Upper lobe of right lung (tissue), 1 donor: ENCODE measurements around the gene NABP1. TPM values are rescaled to one million over a fixed set of nuclear protein-coding genes. Genes with fewer than 3 reads are reported as not detected.

Source experiments
- ATAC-seq: fragments of 200-7000 bp; cut with Tn5 transposase; one replicate; pipeline ENCODE4 v1.9.1; 2020; ENCODE audit warnings: mild to moderate bottlenecking, moderate library complexity
- DNase-seq: peaks from one replicate; pipeline ENCODE4 v3.0.0-alpha.2; 2020
- H3K27ac ChIP-seq: fragments of 200-600 bp; one replicate; pipeline ENCODE4 v1.8.0; 2022
- H3K27me3 ChIP-seq: fragments of 200-600 bp; one replicate; pipeline ENCODE4 v1.8.0; 2022; ENCODE audit warnings: mild to moderate bottlenecking
- H3K36me3 ChIP-seq: fragments of 200-600 bp; one replicate; pipeline ENCODE4 v1.8.0; 2022
- H3K4me1 ChIP-seq: fragments of 200-600 bp; one replicate; pipeline ENCODE4 v1.8.0; 2022
- H3K4me3 ChIP-seq: fragments of 200-600 bp; one replicate; pipeline ENCODE4 v1.8.0; 2022; ENCODE audit warnings: mild to moderate bottlenecking
- H3K9me3 ChIP-seq: fragments of 200-600 bp; one replicate; pipeline ENCODE4 v1.8.0; 2022
- CTCF ChIP-seq: fragments of 200-600 bp; IDR thresholded peaks from one replicate; pipeline ENCODE4 v1.8.0; 2022; ENCODE audit warnings: antibody characterized with exemption
- intact Hi-C: fragments of 100-400 bp; cut with DNase I; formaldehyde crosslinking; loops from one replicate; pipeline ENCODE4 v1.11.0; 2022
- total RNA-seq: library from RNA; stranded (reverse); fragmentation: NEBNext Ultra II Directional; extraction: Animal tissue kit (Norgen Biotek cat#: 25700); gene quantifications from one replicate; pipeline ENCODE4 v1.2.1, GENCODE V29; 2021
- donor health status: DM: no; HTN: yes; CAD: no; lungs with severe emphysema.

The NABP1 gene
- total RNA-seq, 1 donor from 2014 or later: 50.2 TPM

- H3K9me3 ChIP-seq: no peaks in the 10 kb centered on the region
- H3K27me3 ChIP-seq: no peaks in the 10 kb centered on the region
- H3K4me1 ChIP-seq: peaks cover 21% of the 10 kb centered on the region
- DNase-seq (no peak), ATAC-seq (no peak)
- intact Hi-C loops: no loop called here
- no peak overlapping the region for H3K27ac ChIP-seq
- H3K36me3 ChIP-seq: peaks cover 56% of the 10 kb centered on the region
- no peak for TF ChIP-seq CTCF
- H3K4me3 ChIP-seq: no peak overlapping the region
Observed at GRCh38 chr2:191687867-191688266, 9.9 kb downstream of the NABP1 start.

- intact Hi-C loops: no loop called here
- DNase-seq: no peak
- H3K36me3 ChIP-seq: peaks cover 43% of the 10 kb centered on the region
- peaks cover 21% of the 10 kb centered on the region for H3K4me1 ChIP-seq
- H3K27me3 ChIP-seq: no peaks in the 10 kb centered on the region
- ATAC-seq: peak; percentile 86
- TF ChIP-seq CTCF: no peak
- H3K4me3 ChIP-seq: no peak overlapping the region
- no peaks in the 10 kb centered on the region for H3K9me3 ChIP-seq
- peak overlapping the region; percentile 28 for H3K27ac ChIP-seq
Observed at GRCh38 chr2:191688934-191689695, 11.2 kb downstream of the NABP1 start.

GRCh38 chr2:191690327-191690726 lies 12.4 kb downstream of the NABP1 start:
- DNase-seq: no peak
- Histone ChIP-seq H3K27me3 (no peaks in the 10 kb centered on the region), H3K4me3 (no peak overlapping the region), H3K9me3 (no peaks in the 10 kb centered on the region), H3K4me1 (peaks cover 21% of the 10 kb centered on the region), H3K27ac (no peak overlapping the region), H3K36me3 (peaks cover 31% of the 10 kb centered on the region)
- intact Hi-C loops: loop anchor here (10.0 kb wide), 1 partner anchor 136 kb away; no protein-coding TSS in a partner anchor
- ATAC-seq: no peak
- TF ChIP-seq CTCF: no peak

DNA sequence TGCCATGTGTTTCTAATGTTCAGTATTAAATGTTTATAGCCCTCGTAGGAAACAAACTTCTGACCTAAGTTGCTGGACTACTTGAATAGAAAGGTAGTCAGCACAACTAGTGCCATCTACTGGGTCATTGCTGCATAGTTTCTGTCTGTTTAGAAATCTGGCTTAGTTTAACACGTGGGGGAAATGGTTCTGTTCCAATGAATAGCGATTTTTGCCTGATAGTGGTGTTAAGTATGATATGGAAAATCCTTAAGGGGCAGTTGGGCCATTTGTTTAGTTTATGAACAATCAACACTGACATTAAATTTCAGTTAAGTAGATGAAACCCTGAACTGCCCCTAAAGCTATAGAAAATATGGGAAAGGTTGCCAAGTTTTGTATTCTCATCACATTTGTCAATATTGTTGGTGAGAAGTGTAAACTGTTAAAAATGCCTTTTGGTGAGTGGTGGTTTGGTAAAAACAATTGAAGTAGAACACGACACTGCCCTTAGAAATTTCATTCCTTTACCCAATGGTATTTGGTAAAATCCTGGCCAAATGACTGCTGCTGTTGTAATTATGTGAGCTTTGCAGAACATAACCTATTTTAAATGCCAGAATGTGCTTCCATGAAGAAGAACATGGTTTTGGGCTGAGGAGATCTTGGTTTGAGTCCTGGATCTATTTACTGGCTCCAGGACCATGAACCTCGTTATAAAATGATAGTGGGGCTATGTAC lies 13.2 kb downstream of the NABP1 start:
- H3K9me3 ChIP-seq: no peaks in the 10 kb centered on the region
- H3K27ac ChIP-seq: no peak overlapping the region
- DNase-seq: no peak
- peaks cover 22% of the 10 kb centered on the region for H3K36me3 ChIP-seq
- peak; percentile 74 for TF ChIP-seq CTCF
- ATAC-seq: peak; percentile 89
- peaks cover 21% of the 10 kb centered on the region for H3K4me1 ChIP-seq
- no peaks in the 10 kb centered on the region for H3K27me3 ChIP-seq
- H3K4me3 ChIP-seq: no peak overlapping the region
- intact Hi-C loops: loop anchor here (10.0 kb wide), 1 partner anchor 136 kb away; no protein-coding TSS in a partner anchor

GRCh38 chr2:191691898-191692297 lies 14.0 kb downstream of the NABP1 start:
- TF ChIP-seq CTCF: no peak
- Histone ChIP-seq H3K9me3 (no peaks in the 10 kb centered on the region), H3K27ac (no peak overlapping the region), H3K36me3 (peaks cover 15% of the 10 kb centered on the region), H3K27me3 (no peaks in the 10 kb centered on the region), H3K4me3 (no peak overlapping the region), H3K4me1 (peaks cover 21% of the 10 kb centered on the region)
- DNase-seq: no peak
- intact Hi-C loops: loop anchor here (10.0 kb wide), 1 partner anchor 137 kb away; no protein-coding TSS in a partner anchor
- ATAC-seq: no peak
